Adrenal gland (tissue), 12 donors: ENCODE results near the gene IFNW1. TPM values are rescaled to one million over a fixed set of nuclear protein-coding genes. Genes with fewer than 3 reads are reported as not detected.
"Not testable (repeated sequence)": the region's sequence is repeated elsewhere in the genome, so short reads cannot be mapped to it uniquely, and the experiment has no call there.

Experiments used
- DNase-seq, 7 donors: peaks; one replicate each; pipeline ENCODE4 v3.0.0-alpha.2; 2019 to 2020
- H3K27ac ChIP-seq, 5 donors: fragments of 200-600 bp; sonication (generic) in 4 of 5; 1 replicate in 3 of 5; 2 replicates in 2 of 5; pipeline versions ENCODE4 v1.5.1 to v1.8.0; 2016 to 2020; ENCODE audit warnings: mild to moderate bottlenecking in 1 of 5
- H3K27me3 ChIP-seq: fragments of 200-600 bp; 2 replicates; pipeline ENCODE4 v1.8.0; 2021
- H3K36me3 ChIP-seq, 2 donors: fragments of 200-600 bp; replicated peaks in 1 of 2; 1 replicate in 1 of 2; 2 replicates in 1 of 2; pipeline versions ENCODE4 v1.5.1 to v1.8.0; 2018 to 2022
- H3K4me1 ChIP-seq, 2 donors: fragments of 200-600 bp; replicated peaks in 1 of 2; 1 replicate in 1 of 2; 2 replicates in 1 of 2; pipeline versions ENCODE4 v1.5.1 to v1.8.0; 2018 to 2021
- H3K4me3 ChIP-seq, 4 donors: fragments of 200-600 bp; sonication (generic) in 3 of 4; one replicate each; pipeline ENCODE4 v1.5.1; 2016 to 2018
- H3K9me3 ChIP-seq, 3 donors: fragments of 200-600 bp; sonication (generic) in 1 of 3; replicated peaks in 1 of 3; 1 replicate in 2 of 3; 2 replicates in 1 of 3; pipeline versions ENCODE4 v1.5.1 to v1.8.0; 2016 to 2021
- POLR2A ChIP-seq, 2 donors: fragments of 450-650 bp; IDR thresholded peaks; one replicate each; pipeline ENCODE4 v1.6.1; 2017; ENCODE audit warnings: antibody characterized with exemption in 2 of 2, mild to moderate bottlenecking in 2 of 2, moderate library complexity in 1 of 2
- WGBS, 4 donors: extraction: QIAGEN DNeasy Blood & Tissue Kit in 2 of 4; methylation state at CpG; one replicate each; pipeline versions ENCODE4 v1.1.5 to v1.1.7; 2013 to 2017; 5-methylcytosine and 5-hydroxymethylcytosine counted together
- intact Hi-C, 2 donors: fragments of 100-400 bp; cut with DNase I; formaldehyde crosslinking; loops; one replicate each; pipeline versions ENCODE4 v1.14.1 to v1.15.0; 2022 to 2023
- polyA plus RNA-seq, 3 donors: library from polyadenylated mRNA; stranded (reverse); fragments of 200-250 nt in 2 of 3; fragments of 350-450 nt in 1 of 3; fragmentation: Illumina TruSeq in 1 of 3; extraction: RNeasy Lipid Tissue Mini Kit (QIAGEN cat#74804) in 1 of 3; gene quantifications; one replicate each; pipeline ENCODE4 v1.2.3, GENCODE V29; 2013 to 2014
- total RNA-seq, 9 donors: library from RNA; depleted of rRNA in 4 of 9; stranded (reverse); fragments of >200 nt in 4 of 9; fragments of 120-200 nt in 1 of 9; fragmentation: NEBNext Ultra II Directional in 1 of 9; extraction: Animal tissue kit (Norgen Biotek cat#: 25700) in 1 of 9; gene quantifications; one replicate each; pipeline versions ENCODE4 v1.1.0 to v1.2.4, GENCODE V29; 2013 to 2023
- TF ChIP-seq, protein P1 (sequence below), 6 experiments: fragments of 450-650 bp in 4 of 6; fragments of 200-600 bp in 2 of 6; sonication (generic) in 1 of 6; IDR thresholded peaks; 1 replicate in 5 of 6; 2 replicates in 1 of 6; pipeline versions ENCODE4 v1.5.1 to v1.8.0; 2016 to 2021; ENCODE audit warnings: antibody characterized with exemption in 6 of 6, mild to moderate bottlenecking in 2 of 6, moderate library complexity in 1 of 6
- donor health status: healthy with polysubstance abuse.
- donor health status: Bipolar disorder and iron deficiency.
- donor health status: DM: yes; HTN: yes; CAD: no.
- donor health status: DM: no; HTN: no; CAD: no.
- donor health status: DM: no; HTN: no; CAD: no.
- donor health status: DM: yes; HTN: yes; CAD: no.

IFNW1 gene
- total and polyA plus RNA-seq, 12 donors, result not detected

DNA sequence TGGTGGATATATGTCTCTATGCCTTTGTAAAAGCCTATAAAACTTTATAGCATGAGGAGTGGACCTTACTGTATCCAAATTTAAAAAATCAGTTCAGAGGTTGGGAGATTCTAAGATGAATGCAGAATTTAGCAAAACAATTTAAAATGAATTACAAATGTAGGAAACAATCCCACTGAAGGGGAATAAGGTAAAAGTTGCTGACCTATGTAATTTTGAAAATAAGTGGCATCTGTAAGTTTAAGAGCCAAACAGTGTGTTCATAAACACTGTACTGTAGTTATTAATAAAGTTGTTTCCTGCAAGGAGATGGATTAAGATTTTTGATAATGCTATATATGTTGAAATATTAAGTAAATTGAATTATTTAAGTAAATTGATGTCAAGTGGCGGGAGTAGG is 4.6 kb downstream of the IFNW1 start:
- no peaks in the 10 kb centered on the region for H3K27me3 ChIP-seq
- no peaks in the 10 kb centered on the region for H3K36me3 ChIP-seq
- TF ChIP-seq, protein P1, sequence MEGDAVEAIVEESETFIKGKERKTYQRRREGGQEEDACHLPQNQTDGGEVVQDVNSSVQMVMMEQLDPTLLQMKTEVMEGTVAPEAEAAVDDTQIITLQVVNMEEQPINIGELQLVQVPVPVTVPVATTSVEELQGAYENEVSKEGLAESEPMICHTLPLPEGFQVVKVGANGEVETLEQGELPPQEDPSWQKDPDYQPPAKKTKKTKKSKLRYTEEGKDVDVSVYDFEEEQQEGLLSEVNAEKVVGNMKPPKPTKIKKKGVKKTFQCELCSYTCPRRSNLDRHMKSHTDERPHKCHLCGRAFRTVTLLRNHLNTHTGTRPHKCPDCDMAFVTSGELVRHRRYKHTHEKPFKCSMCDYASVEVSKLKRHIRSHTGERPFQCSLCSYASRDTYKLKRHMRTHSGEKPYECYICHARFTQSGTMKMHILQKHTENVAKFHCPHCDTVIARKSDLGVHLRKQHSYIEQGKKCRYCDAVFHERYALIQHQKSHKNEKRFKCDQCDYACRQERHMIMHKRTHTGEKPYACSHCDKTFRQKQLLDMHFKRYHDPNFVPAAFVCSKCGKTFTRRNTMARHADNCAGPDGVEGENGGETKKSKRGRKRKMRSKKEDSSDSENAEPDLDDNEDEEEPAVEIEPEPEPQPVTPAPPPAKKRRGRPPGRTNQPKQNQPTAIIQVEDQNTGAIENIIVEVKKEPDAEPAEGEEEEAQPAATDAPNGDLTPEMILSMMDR (IDR thresholded peaks at IDR 0.05), result no peak
- no peak for TF ChIP-seq POLR2A (IDR thresholded peaks at IDR 0.05)
- intact Hi-C loops, result no loop called here
- no peaks in the 10 kb centered on the region for H3K9me3 ChIP-seq
- WGBS, 4 donors, result 0 to 98% (median 89%) methylated on average over 1 of the region's 1 CpG
- H3K27ac ChIP-seq, result no peak overlapping the region
- H3K4me3 ChIP-seq, result no peak overlapping the region
- H3K4me1 ChIP-seq, result no peaks in the 10 kb centered on the region
- no peak for DNase-seq

DNA sequence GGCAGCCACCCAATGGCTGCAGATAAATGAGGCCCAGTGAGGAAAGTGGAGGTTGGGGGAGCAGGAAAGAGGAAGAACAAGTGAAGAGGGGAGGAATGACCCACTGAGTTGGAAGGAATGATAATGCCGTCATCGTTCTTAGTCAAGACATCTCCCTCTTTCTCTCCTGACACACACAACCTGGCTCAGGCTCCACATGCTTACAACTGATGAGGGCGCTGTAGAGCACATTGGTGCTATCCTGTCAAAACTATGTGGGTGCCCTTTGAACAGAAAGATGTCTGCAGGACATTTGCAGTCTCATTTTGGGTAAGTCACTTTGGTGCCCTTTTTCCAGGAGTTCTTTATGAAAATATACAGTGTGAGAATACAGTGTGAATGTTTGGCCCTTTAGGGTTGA is 5.9 kb downstream of the IFNW1 start:
- intact Hi-C loops, result no loop called here
- H3K4me3 ChIP-seq, result no peak overlapping the region
- TF ChIP-seq, protein P1 (IDR thresholded peaks at IDR 0.05), result no peak
- no peak for TF ChIP-seq POLR2A (IDR thresholded peaks at IDR 0.05)
- DNase-seq, result no peak
- H3K4me1 ChIP-seq, result no peaks in the 10 kb centered on the region
- no peaks in the 10 kb centered on the region for H3K36me3 ChIP-seq
- H3K9me3 ChIP-seq, result no peaks in the 10 kb centered on the region
- WGBS, 4 donors, result 50 to 75% (median 67%) methylated on average over 3 of the region's 3 CpGs
- no peak overlapping the region for H3K27ac ChIP-seq
- H3K27me3 ChIP-seq, result no peaks in the 10 kb centered on the region

DNA sequence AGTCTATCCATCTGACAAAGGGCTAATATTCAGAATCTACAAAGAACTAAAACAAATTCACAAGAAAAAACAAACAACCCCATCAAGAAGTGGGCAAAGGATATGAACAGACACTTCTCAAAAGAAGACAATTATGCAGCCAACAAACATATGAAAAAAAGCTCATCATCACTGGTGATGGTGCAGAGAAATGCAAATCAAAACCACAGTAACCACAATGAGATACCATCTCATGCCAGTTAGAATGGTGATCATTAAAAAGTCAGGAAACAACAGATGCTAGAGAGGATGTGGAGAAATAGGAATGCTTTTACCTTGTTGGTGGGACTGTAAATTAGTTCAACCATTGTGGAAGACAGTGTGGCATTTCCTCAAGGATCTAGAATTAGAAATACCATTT is 13.4 kb downstream of the IFNW1 start:
- DNase-seq, H3K27me3 ChIP-seq, H3K9me3 ChIP-seq, intact Hi-C loops, H3K27ac ChIP-seq, H3K36me3 ChIP-seq, H3K4me3 ChIP-seq, H3K4me1 ChIP-seq: not testable (repeated sequence)

DNA sequence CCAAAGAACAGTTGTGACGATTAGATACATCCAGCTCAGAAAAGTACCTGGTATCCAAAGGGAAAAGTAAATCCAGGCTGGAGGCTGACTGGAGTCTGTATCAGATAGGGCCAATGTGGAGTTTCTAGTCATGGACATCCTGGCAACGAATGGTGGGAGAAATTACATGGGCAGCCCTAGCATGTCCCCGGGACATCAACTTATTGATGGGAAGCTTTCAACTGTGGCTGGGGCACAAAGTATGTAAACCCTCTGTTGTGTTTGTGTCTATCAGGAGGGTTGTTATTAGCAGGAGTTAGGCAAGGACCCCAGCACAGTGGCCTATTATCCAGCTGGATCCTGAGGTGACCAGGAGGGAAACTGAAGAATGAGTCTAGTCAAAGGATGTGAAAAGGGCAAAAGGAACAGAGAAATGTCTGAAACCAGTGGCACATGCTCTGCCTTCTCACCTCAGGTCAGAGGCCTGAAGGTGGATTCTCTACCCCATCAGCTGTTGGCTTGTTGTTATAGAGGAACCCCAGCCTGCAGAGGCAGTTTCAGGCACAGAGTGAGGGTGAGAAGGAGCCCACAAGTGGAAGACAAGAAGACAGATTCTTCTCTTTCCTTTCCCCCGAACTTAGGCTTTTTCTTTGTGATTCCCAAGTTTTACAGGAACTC is 19.9 kb downstream of the IFNW1 start:
- intact Hi-C loops, result no loop called here
- WGBS, 4 donors, result 74 to 93% (median 77%) methylated on average over 4 of the region's 4 CpGs

DNA sequence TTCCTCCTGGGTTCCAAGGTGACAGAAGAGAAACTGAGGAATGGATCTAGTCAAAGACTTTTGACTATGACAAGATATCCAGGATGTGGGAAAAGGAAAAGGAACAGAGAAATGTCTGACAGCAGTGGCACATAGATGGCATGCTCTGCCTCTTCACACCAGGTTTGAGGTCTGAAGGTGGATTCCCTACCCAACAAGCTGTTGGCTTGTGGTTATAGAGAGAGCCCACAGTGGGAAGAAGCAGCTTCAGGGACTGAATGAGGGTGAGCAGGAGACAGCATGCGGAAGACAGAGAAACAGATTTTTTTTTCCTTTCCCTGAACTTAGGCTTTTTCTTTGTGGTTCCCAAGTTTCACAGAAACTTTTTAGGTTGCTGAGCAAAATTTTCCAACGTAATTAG is 20.6 kb downstream of the IFNW1 start:
- no peak overlapping the region for H3K27ac ChIP-seq
- intact Hi-C loops, result no loop called here
- H3K4me3 ChIP-seq, result no peak overlapping the region
- TF ChIP-seq, protein P1 (IDR thresholded peaks at IDR 0.05), result no peak
- TF ChIP-seq POLR2A (IDR thresholded peaks at IDR 0.05), result no peak
- H3K9me3 ChIP-seq, result no peaks in the 10 kb centered on the region
- WGBS, 4 donors, result 88 to 93% (median 89%) methylated on average over 2 of the region's 2 CpGs
- no peak for DNase-seq
- H3K4me1 ChIP-seq, result no peaks in the 10 kb centered on the region
- H3K27me3 ChIP-seq, result no peaks in the 10 kb centered on the region
- H3K36me3 ChIP-seq, result no peaks in the 10 kb centered on the region

More for the DNA sequence above, 19.9 kb downstream of the IFNW1 start:
- no peak overlapping the region for H3K4me3 ChIP-seq
- no peak for DNase-seq
- H3K36me3 ChIP-seq, result no peaks in the 10 kb centered on the region
- H3K4me1 ChIP-seq, result no peaks in the 10 kb centered on the region
- H3K27me3 ChIP-seq, result no peaks in the 10 kb centered on the region
- no peaks in the 10 kb centered on the region for H3K9me3 ChIP-seq
- H3K27ac ChIP-seq, result no peak overlapping the region
- TF ChIP-seq, protein P1 (IDR thresholded peaks at IDR 0.05), result no peak
- no peak for TF ChIP-seq POLR2A (IDR thresholded peaks at IDR 0.05)
